ENCODE results near the gene SETBP1.

GRCh38 chr18:44951748-44952147, 271.1 kb downstream of the SETBP1 start:
- TF ChIP-seq PBX3 (CRISPR knock-in tag; IDR thresholded peaks at IDR 0.05) = no peak
- TF ChIP-seq, protein P1, sequence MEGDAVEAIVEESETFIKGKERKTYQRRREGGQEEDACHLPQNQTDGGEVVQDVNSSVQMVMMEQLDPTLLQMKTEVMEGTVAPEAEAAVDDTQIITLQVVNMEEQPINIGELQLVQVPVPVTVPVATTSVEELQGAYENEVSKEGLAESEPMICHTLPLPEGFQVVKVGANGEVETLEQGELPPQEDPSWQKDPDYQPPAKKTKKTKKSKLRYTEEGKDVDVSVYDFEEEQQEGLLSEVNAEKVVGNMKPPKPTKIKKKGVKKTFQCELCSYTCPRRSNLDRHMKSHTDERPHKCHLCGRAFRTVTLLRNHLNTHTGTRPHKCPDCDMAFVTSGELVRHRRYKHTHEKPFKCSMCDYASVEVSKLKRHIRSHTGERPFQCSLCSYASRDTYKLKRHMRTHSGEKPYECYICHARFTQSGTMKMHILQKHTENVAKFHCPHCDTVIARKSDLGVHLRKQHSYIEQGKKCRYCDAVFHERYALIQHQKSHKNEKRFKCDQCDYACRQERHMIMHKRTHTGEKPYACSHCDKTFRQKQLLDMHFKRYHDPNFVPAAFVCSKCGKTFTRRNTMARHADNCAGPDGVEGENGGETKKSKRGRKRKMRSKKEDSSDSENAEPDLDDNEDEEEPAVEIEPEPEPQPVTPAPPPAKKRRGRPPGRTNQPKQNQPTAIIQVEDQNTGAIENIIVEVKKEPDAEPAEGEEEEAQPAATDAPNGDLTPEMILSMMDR (tag by site-specific recombination; IDR thresholded peaks at IDR 0.05) = no peak
- TF ChIP-seq PATZ1 (tag by site-specific recombination; IDR thresholded peaks at IDR 0.05) = no peak
- no peak for TF ChIP-seq ZNF639 (tag by site-specific recombination; IDR thresholded peaks at IDR 0.05)
- no peak for TF ChIP-seq ZNF76 (tag by site-specific recombination; IDR thresholded peaks at IDR 0.05; ENCODE audit: borderline replicate concordance, low read depth)
- no peak for TF ChIP-seq ZNF274 (IDR thresholded peaks at IDR 0.05; ENCODE audit: low read length)
- no peak for TF ChIP-seq ZNF274 (tag by site-specific recombination; IDR thresholded peaks at IDR 0.05; ENCODE audit: borderline replicate concordance)
